ENCODE data around the gene DUSP11.
"Not testable (repeated sequence)": the region's sequence is repeated elsewhere in the genome, so short reads cannot be mapped to it uniquely, and the experiment has no call there.

The DUSP11 gene

GRCh38 chr2:73779467-73780236, at the start of gene DUSP11:
Gene DUSP11 (minus strand): TSS chr2:73780103. CDS start chr2:73779974, 129 bp downstream.
- DNase-seq = peak; percentile 97 to 99

GRCh38 chr2:73828818-73829570, 49.1 kb upstream of the DUSP11 start, which contains the start of gene STAMBP:
Gene STAMBP (plus strand): TSS chr2:73828961. CDS start chr2:73830857, 1,896 bp downstream.
- peak; percentile 78 to 88 for DNase-seq

- no peak for DNase-seq
These were observed 48.5 kb upstream of the DUSP11 start for GRCh38 chr2:73828389-73828817.

GRCh38 chr2:73827660-73828388, 47.9 kb upstream of the DUSP11 start:
- DNase-seq = no peak

DNA sequence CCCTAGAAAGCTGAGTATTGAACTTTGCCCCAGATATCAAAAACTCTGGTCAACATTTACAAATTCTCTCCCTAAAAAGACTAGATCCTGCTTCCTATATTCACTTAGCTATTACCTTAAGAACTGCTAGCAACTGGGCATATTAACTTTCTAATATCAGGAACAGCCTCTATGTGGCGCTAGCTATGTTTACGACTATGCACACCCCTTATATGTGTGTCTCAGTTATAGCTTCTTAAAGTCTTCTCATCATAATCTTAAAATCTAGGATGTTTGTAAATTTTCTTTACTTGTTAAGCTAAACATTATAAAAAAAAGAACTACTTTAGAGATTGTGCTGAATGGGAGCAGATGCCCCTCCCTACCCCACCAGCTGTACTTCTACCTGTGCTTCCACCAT, 47.1 kb upstream of the DUSP11 start:
- no peak for DNase-seq

GRCh38 chr2:73825408-73825807, 45.5 kb upstream of the DUSP11 start:
- DNase-seq = no peak

GRCh38 chr2:73823916-73824523, 44.1 kb upstream of the DUSP11 start:
- DNase-seq = no peak

DNA sequence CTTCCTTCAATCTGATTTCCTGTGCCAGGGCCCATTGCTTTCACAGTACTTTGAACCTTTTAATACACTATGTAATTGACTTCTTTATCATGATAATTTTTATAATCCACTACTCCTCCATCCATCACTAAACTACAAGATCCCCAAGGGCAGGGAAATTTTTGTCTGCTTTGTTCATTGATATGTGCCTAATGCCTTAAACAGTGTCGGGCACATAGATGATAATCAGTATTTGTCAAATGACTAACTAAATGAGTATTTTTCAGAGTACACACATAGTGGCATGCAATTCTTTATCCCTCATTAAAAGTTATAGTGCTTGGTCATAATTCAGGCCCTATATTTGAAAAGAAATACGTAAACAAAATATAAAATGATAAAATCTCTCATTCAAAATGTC, 43.5 kb upstream of the DUSP11 start:
- DNase-seq = no peak

DNA sequence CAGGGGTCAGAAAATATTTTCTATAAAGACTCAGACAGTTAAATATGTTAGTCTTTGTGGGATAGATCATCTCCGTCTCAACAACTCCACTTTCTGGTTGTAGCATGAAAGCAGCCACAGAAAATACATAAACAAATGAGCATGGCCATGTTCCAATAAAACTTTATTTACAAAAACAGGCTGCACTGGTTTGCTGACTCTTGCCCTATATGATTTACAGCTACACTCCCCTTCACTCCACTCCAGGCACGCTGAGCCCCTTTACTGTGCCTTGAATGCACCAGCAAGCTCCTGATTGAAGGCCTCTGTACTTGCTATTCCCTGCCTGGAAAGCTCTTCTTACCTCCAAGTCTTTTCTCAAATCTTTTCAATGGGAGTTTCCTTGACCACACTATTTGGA, 43.1 kb upstream of the DUSP11 start:
- no peak for DNase-seq

- DNase-seq = no peak
These were observed 42.4 kb upstream of the DUSP11 start for GRCh38 chr2:73822276-73822675.

DNA sequence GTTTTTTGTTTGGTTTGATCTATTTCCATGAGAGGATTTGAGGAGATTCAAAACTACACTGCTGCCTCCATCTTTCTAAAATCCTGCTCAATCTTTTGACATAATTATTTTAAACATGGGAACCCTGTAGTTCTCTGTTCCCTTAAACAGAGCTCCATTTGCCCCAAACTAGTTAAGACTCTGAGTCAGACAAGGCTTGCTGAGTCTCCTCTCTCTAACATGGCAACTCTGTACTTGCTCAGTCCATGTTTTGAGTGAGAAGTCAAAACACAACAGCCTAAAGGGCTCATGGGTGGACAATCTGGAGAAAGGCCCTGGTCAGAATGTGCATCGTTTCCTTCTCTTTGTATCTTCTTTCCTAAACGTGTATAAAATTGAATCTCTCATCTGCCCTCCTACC, 41.8 kb upstream of the DUSP11 start:
- no peak for DNase-seq

GRCh38 chr2:73821227-73821626, 41.3 kb upstream of the DUSP11 start:
- DNase-seq = peak in 1 of 2 donors; percentile 27

DNA sequence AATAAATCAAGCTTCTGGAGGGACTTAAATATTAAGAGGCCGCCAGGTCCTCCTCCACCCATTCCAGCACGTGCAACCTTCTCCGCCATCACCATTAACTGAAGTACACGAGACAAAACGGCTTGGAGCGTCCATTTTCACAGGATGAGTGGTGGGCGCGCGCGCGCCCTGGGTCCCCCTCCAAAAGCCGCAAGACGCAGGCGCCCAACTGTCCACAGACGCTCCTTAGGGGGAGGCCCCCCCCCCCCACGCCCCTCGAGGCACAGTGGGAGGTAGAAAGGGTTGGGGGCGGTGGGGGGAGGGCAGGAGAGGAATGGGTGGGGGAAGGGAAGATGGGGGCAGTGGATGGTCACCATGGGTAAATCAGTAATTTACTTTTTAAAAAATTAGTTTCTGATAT, 38.4 kb upstream of the DUSP11 start:
- no peak for DNase-seq

GRCh38 chr2:73812635-73813034, 32.7 kb upstream of the DUSP11 start:
- DNase-seq = no peak

DNA sequence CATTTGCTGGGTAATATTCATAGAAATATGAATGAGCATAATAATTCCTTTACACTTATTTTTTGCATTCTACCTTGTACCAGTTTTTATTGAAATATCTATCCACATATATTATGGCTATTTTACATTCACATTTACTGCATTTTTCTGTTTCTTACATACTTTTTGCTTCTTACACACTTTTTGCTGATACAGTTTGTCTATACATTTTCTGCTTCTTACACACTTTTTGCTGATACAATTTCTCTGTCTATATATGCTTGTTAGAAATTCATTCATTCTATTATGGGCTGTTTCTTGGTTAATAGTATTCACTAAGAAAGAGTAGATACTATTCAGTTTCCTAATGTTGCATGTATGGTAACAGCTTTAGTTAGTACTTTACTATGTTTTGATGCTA, 32.0 kb upstream of the DUSP11 start:
- DNase-seq = no peak

- not testable (repeated sequence) for DNase-seq
These were observed 4.0 kb upstream of the DUSP11 start, which contains the start of gene C2orf78 for GRCh38 chr2:73783883-73784282. Gene C2orf78 (plus strand): TSS chr2:73784183. CDS start chr2:73784310, 127 bp downstream.

GRCh38 chr2:73783402-73783801, 3.5 kb upstream of the DUSP11 start:
- DNase-seq = not testable (repeated sequence)

DNA sequence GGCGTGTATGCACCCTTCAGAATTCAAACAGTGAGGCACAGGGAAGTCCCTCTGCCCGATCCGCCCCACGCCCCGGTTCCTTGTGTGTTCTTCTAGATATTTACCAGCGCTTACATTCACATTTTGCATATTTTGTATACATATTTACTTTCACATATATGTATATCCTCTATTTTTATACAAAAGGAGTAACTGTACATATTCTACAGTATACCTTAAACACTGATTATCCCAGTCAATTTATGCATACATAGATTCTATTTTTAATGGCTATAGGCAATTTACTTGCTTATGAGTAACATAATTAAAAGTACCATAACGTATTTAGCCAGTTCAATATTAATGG, 307 bp upstream of the DUSP11 start:
- no peak for DNase-seq

GRCh38 chr2:73778867-73779466, 936 bp downstream of the DUSP11 start:
- DNase-seq = not testable (repeated sequence)

GRCh38 chr2:73776869-73777519, 2.9 kb downstream of the DUSP11 start:
- DNase-seq = no peak

GRCh38 chr2:73776381-73776780, 3.5 kb downstream of the DUSP11 start:
- DNase-seq = no peak

DNA sequence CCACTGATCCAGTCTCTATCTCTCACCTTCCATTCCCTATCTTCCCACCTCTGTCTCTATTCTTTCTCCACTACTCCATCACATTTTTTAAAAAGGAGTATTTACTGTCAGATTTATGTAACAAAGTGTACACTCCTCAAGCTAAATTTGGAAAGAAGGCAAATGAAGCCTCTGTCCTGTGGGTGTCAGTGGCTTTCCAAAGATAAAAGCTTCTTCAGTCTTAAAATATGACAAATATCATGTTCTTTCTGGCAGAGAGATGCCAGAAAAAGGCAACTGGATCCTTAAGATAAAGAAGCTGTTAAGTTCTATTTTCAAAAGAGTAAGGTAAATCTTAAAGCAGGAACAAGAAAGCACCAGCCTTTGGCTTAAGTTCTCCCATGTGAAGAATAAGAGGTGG, 7.1 kb downstream of the DUSP11 start:
- no peak for DNase-seq

Measured in stimulated activated CD4-positive, alpha-beta T cell treated with anti-CD3 and anti-CD28 coated beads, Interleukin-2, amount 100 ng/mL, for 48 hours (primary cell).